Liver (tissue), 9 donors: Measurements from ENCODE around the gene TNFRSF8. TPM values are rescaled to one million over a fixed set of nuclear protein-coding genes. Genes with fewer than 3 reads are reported as not detected.

Experiments
- DNase-seq: peaks from one replicate; pipeline ENCODE4 v3.0.0-alpha.2; 2017; ENCODE audit warnings: low spot score
- H3K27ac ChIP-seq, 2 donors: one replicate each; pipeline ENCODE4 v1.7.0; 2013; ENCODE audit warnings: inconsistent platforms in 2 of 2, low read length in 2 of 2, control low read depth in 1 of 2, low read depth in 1 of 2, mild to moderate bottlenecking in 1 of 2
- H3K27me3 ChIP-seq, 4 donors: one replicate each; pipeline versions ENCODE4 v1.6.1 to v1.7.0; 2013; ENCODE audit warnings: low read length in 3 of 4, inconsistent platforms in 1 of 4, mild to moderate bottlenecking in 1 of 4, moderate library complexity in 1 of 4; ENCODE audit not compliant: control insufficient read depth in 4 of 4, insufficient read depth in 4 of 4
- H3K36me3 ChIP-seq, 4 donors: one replicate each; pipeline versions ENCODE4 v1.6.1 to v1.7.0; 2013; ENCODE audit warnings: low read length in 3 of 4, mild to moderate bottlenecking in 3 of 4, low read depth in 1 of 4, moderate library complexity in 1 of 4; ENCODE audit not compliant: control insufficient read depth in 4 of 4, insufficient read depth in 3 of 4
- H3K4me1 ChIP-seq, 4 donors: one replicate each; pipeline versions ENCODE4 v1.6.1 to v1.7.0; 2013; ENCODE audit warnings: low read length in 3 of 4, mild to moderate bottlenecking in 3 of 4, moderate library complexity in 1 of 4; ENCODE audit not compliant: control insufficient read depth in 4 of 4, insufficient read depth in 4 of 4
- H3K4me3 ChIP-seq, 3 donors: one replicate each; pipeline versions ENCODE4 v1.6.1 to v1.7.0; 2013; ENCODE audit warnings: low read length in 3 of 3, control low read depth in 1 of 3, low read depth in 1 of 3, mild to moderate bottlenecking in 1 of 3
- H3K9ac ChIP-seq, 2 donors: one replicate each; pipeline ENCODE4 v1.7.0; 2013; ENCODE audit warnings: low read length in 2 of 2, mild to moderate bottlenecking in 2 of 2, moderate library complexity in 2 of 2, control low read depth in 1 of 2, low read depth in 1 of 2
- H3K9me3 ChIP-seq, 4 donors: one replicate each; pipeline versions ENCODE4 v1.6.1 to v1.7.0; 2013; ENCODE audit warnings: low read length in 3 of 4; ENCODE audit not compliant: control insufficient read depth in 4 of 4
- EGR1 ChIP-seq, 2 donors: IDR thresholded peaks; 2 replicates each; pipeline ENCODE4 v1.6.1; 2016 to 2018; ENCODE audit warnings: antibody characterized with exemption in 2 of 2, low read depth in 2 of 2
- FOXA2 ChIP-seq: IDR thresholded peaks from 2 replicates; pipeline ENCODE4 v1.6.1; 2016; ENCODE audit warnings: antibody characterized with exemption
- GABPA ChIP-seq, 2 donors: IDR thresholded peaks in 1 of 2; conservative IDR thresholded peaks in 1 of 2; 2 replicates each; pipeline ENCODE4 v1.6.1; 2016; ENCODE audit warnings: antibody characterized with exemption in 2 of 2, mild to moderate bottlenecking in 1 of 2, moderate library complexity in 1 of 2
- HNF4A ChIP-seq, 2 donors: conservative IDR thresholded peaks; 2 replicates each; pipeline ENCODE4 v1.6.1; 2016; ENCODE audit warnings: antibody characterized with exemption in 2 of 2, mild to moderate bottlenecking in 2 of 2
- JUND ChIP-seq, 2 donors: IDR thresholded peaks; 2 replicates each; pipeline ENCODE4 v1.6.1; 2016; ENCODE audit warnings: antibody characterized with exemption in 2 of 2
- RAD21 ChIP-seq, 2 donors: IDR thresholded peaks; 2 replicates each; pipeline ENCODE4 v1.6.1; 2016; ENCODE audit warnings: antibody characterized with exemption in 2 of 2, mild to moderate bottlenecking in 2 of 2
- RXRA ChIP-seq, 2 donors: IDR thresholded peaks; 2 replicates each; pipeline ENCODE4 v1.6.1; 2017 to 2018; ENCODE audit warnings: antibody characterized with exemption in 2 of 2, mild to moderate bottlenecking in 1 of 2
- SP1 ChIP-seq: IDR thresholded peaks from 2 replicates; pipeline ENCODE4 v1.6.1; 2018; ENCODE audit warnings: antibody characterized with exemption, mild to moderate bottlenecking
- YY1 ChIP-seq: IDR thresholded peaks from 2 replicates; pipeline ENCODE4 v1.6.1; 2016; ENCODE audit warnings: antibody characterized with exemption, mild to moderate bottlenecking
- WGBS: extraction: QIAGEN DNeasy Blood & Tissue Kit; methylation state at CpG from one replicate; pipeline ENCODE4 v1.1.7; 2013; 5-methylcytosine and 5-hydroxymethylcytosine counted together
- polyA plus RNA-seq, 2 donors: library from polyadenylated mRNA; stranded (reverse) in 1 of 2; unstranded in 1 of 2; fragments of 200-250 nt in 1 of 2; fragments of >200 nt in 1 of 2; fragmentation: Nextera tagmentation in 1 of 2; extraction: Ambion mirVana in 1 of 2; gene quantifications; one replicate each; pipeline versions ENCODE4 v1.2.1 to v1.2.3, GENCODE V29; 2013 to 2015
- total RNA-seq, 2 donors: library from RNA; depleted of rRNA; stranded (reverse); fragments of >200 nt; gene quantifications; one replicate each; pipeline ENCODE4 v1.2.3, GENCODE V29; 2014
- TF ChIP-seq, protein P1 (sequence below): IDR thresholded peaks from 2 replicates; pipeline ENCODE4 v1.6.1; 2016; ENCODE audit warnings: antibody characterized with exemption
- TF ChIP-seq, protein P2 (sequence below): IDR thresholded peaks from 2 replicates; pipeline ENCODE4 v1.6.1; 2016; ENCODE audit warnings: antibody characterized with exemption, mild to moderate bottlenecking
- donor health status: healthy.
- donor health status: healthy.
- donor health status: healthy.
- donor health status: healthy.
- donor health status: healthy.

The TNFRSF8 gene
- total and polyA plus RNA-seq, 4 donors, result 0.08 to 0.19 (median 0.12) TPM

DNA sequence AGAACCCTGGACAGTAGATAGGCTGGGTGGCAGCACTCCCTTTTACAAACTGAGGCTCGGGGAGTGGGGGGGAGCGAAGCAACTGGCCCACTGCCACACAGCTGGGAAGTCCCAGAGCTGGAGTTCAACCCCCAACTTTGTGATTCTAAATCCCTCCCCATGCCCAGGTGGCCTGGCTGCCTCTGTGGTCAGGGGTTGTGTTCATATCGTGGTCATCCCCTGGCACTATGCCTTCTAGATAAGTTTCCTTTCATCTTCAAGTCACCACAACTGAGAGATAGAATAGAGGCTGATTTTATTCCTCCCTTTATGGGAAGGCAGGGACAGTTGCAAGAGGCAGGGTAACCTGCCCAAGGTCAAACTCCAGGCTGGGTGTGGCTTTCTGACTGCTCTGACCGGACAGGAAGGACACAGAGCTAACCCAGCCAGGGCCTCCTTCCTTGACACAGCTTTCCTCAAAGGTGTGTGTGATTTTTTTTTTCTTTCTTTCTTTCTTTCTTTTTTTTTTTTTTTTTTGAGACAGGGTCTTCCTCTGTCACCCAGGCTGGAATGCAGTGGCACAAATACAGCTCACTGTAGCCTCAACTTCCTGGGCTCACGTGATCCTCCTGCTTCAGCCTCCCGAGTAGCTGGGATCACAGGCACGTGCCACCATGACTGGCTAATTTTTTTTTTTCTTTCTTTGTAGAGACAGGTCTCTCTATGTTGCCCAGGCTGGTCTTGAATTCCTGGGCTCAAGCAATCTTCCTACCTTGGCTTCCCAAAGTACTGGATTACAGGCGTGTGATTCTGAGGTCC is 85.3 kb downstream of the TNFRSF8 start (continued):
- TF ChIP-seq EGR1 (IDR thresholded peaks at IDR 0.05; ENCODE audit: low read depth in 2 of 2) (peak in 1 of 2 donors; percentile 27), YY1 (peak; percentile 55)

GRCh38 chr1:12148958-12149790 is 86.1 kb downstream of the TNFRSF8 start:
- 90% methylated on average over 5 of the region's 5 CpGs for WGBS
- no peak overlapping the region for H3K9ac ChIP-seq
- H3K9me3 ChIP-seq, result no peaks in the 10 kb centered on the region
- no peaks in the 10 kb centered on the region for H3K27me3 ChIP-seq
- no peaks in the 10 kb centered on the region for H3K36me3 ChIP-seq
- H3K4me1 ChIP-seq, result peaks cover 6 to 24% (median 10%) of the 10 kb centered on the region in 4 donors
- TF ChIP-seq YY1 (peak; percentile 15), SP1 (no peak)
- H3K4me3 ChIP-seq, result no peak overlapping the region
- DNase-seq, result no peak
- peak overlapping the region; percentile 87 to 92 for H3K27ac ChIP-seq

- H3K9me3 ChIP-seq, result no peaks in the 10 kb centered on the region
- no peak for TF ChIP-seq GABPA (IDR thresholded peaks at IDR 0.05 in 1 of 2, conservative IDR thresholded peaks at IDR 0.05 in 1 of 2)
- TF ChIP-seq, protein P1, sequence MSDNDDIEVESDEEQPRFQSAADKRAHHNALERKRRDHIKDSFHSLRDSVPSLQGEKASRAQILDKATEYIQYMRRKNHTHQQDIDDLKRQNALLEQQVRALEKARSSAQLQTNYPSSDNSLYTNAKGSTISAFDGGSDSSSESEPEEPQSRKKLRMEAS, result no peak
- no peak for TF ChIP-seq RXRA (IDR thresholded peaks at IDR 0.05)
- TF ChIP-seq JUND (IDR thresholded peaks at IDR 0.05), result no peak
- TF ChIP-seq RAD21 (IDR thresholded peaks at IDR 0.05), result no peak
- no peak for TF ChIP-seq FOXA2
- TF ChIP-seq EGR1 (IDR thresholded peaks at IDR 0.05; ENCODE audit: low read depth in 2 of 2), result no peak
- TF ChIP-seq, protein P2, sequence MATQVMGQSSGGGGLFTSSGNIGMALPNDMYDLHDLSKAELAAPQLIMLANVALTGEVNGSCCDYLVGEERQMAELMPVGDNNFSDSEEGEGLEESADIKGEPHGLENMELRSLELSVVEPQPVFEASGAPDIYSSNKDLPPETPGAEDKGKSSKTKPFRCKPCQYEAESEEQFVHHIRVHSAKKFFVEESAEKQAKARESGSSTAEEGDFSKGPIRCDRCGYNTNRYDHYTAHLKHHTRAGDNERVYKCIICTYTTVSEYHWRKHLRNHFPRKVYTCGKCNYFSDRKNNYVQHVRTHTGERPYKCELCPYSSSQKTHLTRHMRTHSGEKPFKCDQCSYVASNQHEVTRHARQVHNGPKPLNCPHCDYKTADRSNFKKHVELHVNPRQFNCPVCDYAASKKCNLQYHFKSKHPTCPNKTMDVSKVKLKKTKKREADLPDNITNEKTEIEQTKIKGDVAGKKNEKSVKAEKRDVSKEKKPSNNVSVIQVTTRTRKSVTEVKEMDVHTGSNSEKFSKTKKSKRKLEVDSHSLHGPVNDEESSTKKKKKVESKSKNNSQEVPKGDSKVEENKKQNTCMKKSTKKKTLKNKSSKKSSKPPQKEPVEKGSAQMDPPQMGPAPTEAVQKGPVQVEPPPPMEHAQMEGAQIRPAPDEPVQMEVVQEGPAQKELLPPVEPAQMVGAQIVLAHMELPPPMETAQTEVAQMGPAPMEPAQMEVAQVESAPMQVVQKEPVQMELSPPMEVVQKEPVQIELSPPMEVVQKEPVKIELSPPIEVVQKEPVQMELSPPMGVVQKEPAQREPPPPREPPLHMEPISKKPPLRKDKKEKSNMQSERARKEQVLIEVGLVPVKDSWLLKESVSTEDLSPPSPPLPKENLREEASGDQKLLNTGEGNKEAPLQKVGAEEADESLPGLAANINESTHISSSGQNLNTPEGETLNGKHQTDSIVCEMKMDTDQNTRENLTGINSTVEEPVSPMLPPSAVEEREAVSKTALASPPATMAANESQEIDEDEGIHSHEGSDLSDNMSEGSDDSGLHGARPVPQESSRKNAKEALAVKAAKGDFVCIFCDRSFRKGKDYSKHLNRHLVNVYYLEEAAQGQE, result no peak
- no peak for TF ChIP-seq HNF4A (conservative IDR thresholded peaks at IDR 0.05)
- no peak overlapping the region for H3K9ac ChIP-seq
- H3K27ac ChIP-seq, result peak overlapping the region; percentile 61 to 65
- no peak overlapping the region for H3K4me3 ChIP-seq
- no peaks in the 10 kb centered on the region for H3K27me3 ChIP-seq
- no peak for DNase-seq
- H3K36me3 ChIP-seq, result no peaks in the 10 kb centered on the region
- H3K4me1 ChIP-seq, result peaks cover 6 to 24% (median 10%) of the 10 kb centered on the region in 4 donors
- 92% methylated on average over 6 of the region's 6 CpGs for WGBS
Measured at GRCh38 chr1:12149791-12150175, 86.7 kb downstream of the TNFRSF8 start.
